Brain pericyte (primary cell): ENCODE data around the gene LRRK1.

Experiments used
- DNase-seq: peaks from one replicate; pipeline ENCODE4 v3.0.0-alpha.2; 2012; ENCODE audit warnings: low read depth, low spot score

The LRRK1 gene

GRCh38 chr15:101024073-101024695, 105.0 kb downstream of the LRRK1 start:
- peak; percentile 95 for DNase-seq

- no peak for DNase-seq
Observed at GRCh38 chr15:101024706-101025500, 105.7 kb downstream of the LRRK1 start.

- no peak for DNase-seq
Observed at GRCh38 chr15:101025501-101025885, 106.3 kb downstream of the LRRK1 start.

- no peak for DNase-seq
Observed at GRCh38 chr15:101025896-101026631, 106.9 kb downstream of the LRRK1 start.

- DNase-seq, result no peak
Observed at GRCh38 chr15:101026656-101027272, 107.6 kb downstream of the LRRK1 start.

- no peak for DNase-seq
Observed at GRCh38 chr15:101027273-101027901, 108.2 kb downstream of the LRRK1 start.

GRCh38 chr15:101027920-101028319, 108.8 kb downstream of the LRRK1 start:
- no peak for DNase-seq

- DNase-seq, result no peak
Observed at GRCh38 chr15:101028321-101028720, 109.2 kb downstream of the LRRK1 start.

GRCh38 chr15:101028772-101029438, 109.7 kb downstream of the LRRK1 start:
- DNase-seq, result no peak

- no peak for DNase-seq
Observed at GRCh38 chr15:101029971-101030661, 111.0 kb downstream of the LRRK1 start.

GRCh38 chr15:101031213-101031612, 112.1 kb downstream of the LRRK1 start:
- DNase-seq, result no peak

GRCh38 chr15:101033801-101034200, 114.6 kb downstream of the LRRK1 start:
- DNase-seq, result no peak

- DNase-seq, result no peak
Observed at GRCh38 chr15:101035611-101036010, 116.5 kb downstream of the LRRK1 start.

GRCh38 chr15:101036189-101036588, 117.0 kb downstream of the LRRK1 start:
- DNase-seq, result no peak

GRCh38 chr15:101037090-101037830, 118.1 kb downstream of the LRRK1 start:
- DNase-seq, result no peak

GRCh38 chr15:101038327-101039003, 119.3 kb downstream of the LRRK1 start:
- DNase-seq, result no peak

- no peak for DNase-seq
Observed at GRCh38 chr15:101039461-101039860, 120.3 kb downstream of the LRRK1 start.

GRCh38 chr15:101042320-101042719, 123.2 kb downstream of the LRRK1 start:
- no peak for DNase-seq

GRCh38 chr15:101043011-101043410, 123.9 kb downstream of the LRRK1 start:
- DNase-seq, result no peak
